GM12865 (cell line): ENCODE results near the gene VEGFC.

Experiments used
- DNase-seq: peaks from one replicate; pipeline ENCODE4 v3.0.0; 2010; ENCODE audit warnings: low read depth
- H3K4me3 ChIP-seq: 2 replicates; pipeline ENCODE4 v1.5.1; 2011; ENCODE audit warnings: mild to moderate bottlenecking, low read depth, low read length, control low read depth
- TF ChIP-seq, protein P1 (sequence below): IDR thresholded peaks from 2 replicates; pipeline ENCODE4 v1.5.1; 2011; ENCODE audit warnings: low read length, control low read depth, low read depth, inconsistent platforms; ENCODE audit not compliant: insufficient read depth; ENCODE audit errors: missing control alignments

Gene VEGFC

GRCh38 chr4:176635372-176636261, 157.1 kb downstream of the VEGFC start:
- no peak overlapping the region for H3K4me3 ChIP-seq
- peak; percentile 9 for DNase-seq
- TF ChIP-seq, protein P1, sequence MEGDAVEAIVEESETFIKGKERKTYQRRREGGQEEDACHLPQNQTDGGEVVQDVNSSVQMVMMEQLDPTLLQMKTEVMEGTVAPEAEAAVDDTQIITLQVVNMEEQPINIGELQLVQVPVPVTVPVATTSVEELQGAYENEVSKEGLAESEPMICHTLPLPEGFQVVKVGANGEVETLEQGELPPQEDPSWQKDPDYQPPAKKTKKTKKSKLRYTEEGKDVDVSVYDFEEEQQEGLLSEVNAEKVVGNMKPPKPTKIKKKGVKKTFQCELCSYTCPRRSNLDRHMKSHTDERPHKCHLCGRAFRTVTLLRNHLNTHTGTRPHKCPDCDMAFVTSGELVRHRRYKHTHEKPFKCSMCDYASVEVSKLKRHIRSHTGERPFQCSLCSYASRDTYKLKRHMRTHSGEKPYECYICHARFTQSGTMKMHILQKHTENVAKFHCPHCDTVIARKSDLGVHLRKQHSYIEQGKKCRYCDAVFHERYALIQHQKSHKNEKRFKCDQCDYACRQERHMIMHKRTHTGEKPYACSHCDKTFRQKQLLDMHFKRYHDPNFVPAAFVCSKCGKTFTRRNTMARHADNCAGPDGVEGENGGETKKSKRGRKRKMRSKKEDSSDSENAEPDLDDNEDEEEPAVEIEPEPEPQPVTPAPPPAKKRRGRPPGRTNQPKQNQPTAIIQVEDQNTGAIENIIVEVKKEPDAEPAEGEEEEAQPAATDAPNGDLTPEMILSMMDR = no peak
